Stimulated activated CD4-positive, alpha-beta T cell treated with anti-CD3 and anti-CD28 coated beads, Interleukin-4, amount 100 ng/mL, for 4 hours (primary cell): ENCODE data around the gene MECP2.
A peak's percentile ranks its signal among the peaks of the same experiment; 100 is the strongest.

Experiments
- DNase-seq, 2 experiments: peaks; one replicate each; pipeline ENCODE4 v3.0.0-alpha.2; 2020

Gene MECP2

GRCh38 chrX:154115071-154115470, 17.6 kb upstream of the MECP2 start:
- DNase-seq: no peak

- DNase-seq: no peak
Measured at GRCh38 chrX:154114652-154115051, 17.1 kb upstream of the MECP2 start.

- no peak for DNase-seq
Measured at GRCh38 chrX:154113729-154114128, 16.2 kb upstream of the MECP2 start.

- no peak for DNase-seq
Measured at GRCh38 chrX:154098551-154098950, 1.0 kb upstream of the MECP2 start.

- DNase-seq: peak; percentile 68 to 69
Measured at GRCh38 chrX:154097003-154097588, 421 bp downstream of the MECP2 start.

GRCh38 chrX:154096140-154097002, 1.1 kb downstream of the MECP2 start:
- DNase-seq: no peak

- DNase-seq: no peak
Measured at GRCh38 chrX:154094833-154095232, 2.7 kb downstream of the MECP2 start.

- DNase-seq: no peak
Measured at GRCh38 chrX:154093965-154094364, 3.6 kb downstream of the MECP2 start.

- DNase-seq: no peak
Measured at GRCh38 chrX:154092371-154092770, 5.1 kb downstream of the MECP2 start.

- DNase-seq: no peak
Measured at GRCh38 chrX:154091678-154092077, 5.8 kb downstream of the MECP2 start.

- no peak for DNase-seq
Measured at GRCh38 chrX:154090731-154091130, 6.8 kb downstream of the MECP2 start.

- no peak for DNase-seq
Measured at GRCh38 chrX:154084449-154085300, 12.8 kb downstream of the MECP2 start.

- no peak for DNase-seq
Measured at GRCh38 chrX:154083126-154083517, 14.4 kb downstream of the MECP2 start.

- no peak for DNase-seq
Measured at GRCh38 chrX:154082396-154083125, 15.0 kb downstream of the MECP2 start.

- no peak for DNase-seq
Measured at GRCh38 chrX:154077101-154077500, 20.4 kb downstream of the MECP2 start.

- DNase-seq: no peak
Measured at GRCh38 chrX:154074199-154074598, 23.3 kb downstream of the MECP2 start.

- DNase-seq: no peak
Measured at GRCh38 chrX:154072192-154072591, 25.3 kb downstream of the MECP2 start.

- DNase-seq: no peak
Measured at GRCh38 chrX:154068560-154068959, 29.0 kb downstream of the MECP2 start.

GRCh38 chrX:154064637-154065435, 32.7 kb downstream of the MECP2 start:
- DNase-seq: no peak

GRCh38 chrX:154063234-154063633, 34.3 kb downstream of the MECP2 start:
- DNase-seq: peak; percentile 7 to 9

- DNase-seq: no peak
Measured at GRCh38 chrX:154061801-154062200, 35.7 kb downstream of the MECP2 start.

GRCh38 chrX:154059729-154060245, 37.7 kb downstream of the MECP2 start:
- no peak for DNase-seq
